H1 (cell line): Measurements from ENCODE around the gene DAZL. TPM values are rescaled to one million over a fixed set of nuclear protein-coding genes. Genes with fewer than 3 reads are reported as not detected.

Source experiments
- CTCF ChIA-PET: fragments of 300-600 bp; sonication (Branson Sonifier 250); formaldehyde crosslinking; loops from one replicate; lab custom pipeline; 2021; ENCODE audit not compliant: partially characterized antibody; lab: Charles Lee
- POLR2A ChIA-PET: fragments of 300-600 bp; sonication (Branson Sonifier 250); formaldehyde crosslinking; loops from one replicate; lab custom pipeline; 2021; ENCODE audit warnings: inconsistent platforms; ENCODE audit not compliant: partially characterized antibody; lab: Charles Lee
- DNase-seq, 2 experiments: peaks; one replicate each; pipeline versions ENCODE4 v3.0.0 to v3.0.0-alpha.2; 2010 to 2022; ENCODE audit warnings: low spot score in 2 of 2, low read depth in 1 of 2, mixed read lengths in 1 of 2
- FAIRE-seq: peaks from 2 replicates; lab custom pipeline; 2011; peaks lifted over from hg19 to GRCh38; lab: Jason Lieb, UNC
- H2AFZ ChIP-seq: 2 replicates; pipeline ENCODE4 v1.8.1; 2012; ENCODE audit warnings: low read length, inconsistent platforms
- H2AK5ac ChIP-seq: 2 replicates; pipeline ENCODE4 v1.6.1; 2013; ENCODE audit warnings: low read depth, low read length
- H2BK120ac ChIP-seq: replicated peaks from 2 replicates; pipeline ENCODE3; 2013; ENCODE audit warnings: low read depth, low read length, inconsistent platforms
- H2BK12ac ChIP-seq: 2 replicates; pipeline ENCODE4 v1.6.1; 2013; ENCODE audit warnings: low read depth, low read length
- H2BK15ac ChIP-seq: 2 replicates; pipeline ENCODE4 v1.6.1; 2013; ENCODE audit warnings: low read length
- H2BK20ac ChIP-seq: 2 replicates; pipeline ENCODE4 v1.6.1; 2013; ENCODE audit warnings: low read length
- H2BK5ac ChIP-seq: 2 replicates; pipeline ENCODE4 v1.6.1; 2013; ENCODE audit warnings: low read depth, low read length
- H3K14ac ChIP-seq: 2 replicates; pipeline ENCODE4 v1.6.1; 2013; ENCODE audit warnings: inconsistent platforms; ENCODE audit not compliant: insufficient read length
- H3K18ac ChIP-seq: 2 replicates; pipeline ENCODE4 v1.6.1; 2013; ENCODE audit warnings: low read length; ENCODE audit errors: extremely low read depth
- H3K23ac ChIP-seq: 2 replicates; pipeline ENCODE4 v1.6.1; 2013; ENCODE audit warnings: inconsistent platforms; ENCODE audit not compliant: insufficient read length
- H3K23me2 ChIP-seq: 2 replicates; pipeline ENCODE4 v1.6.1; 2013; ENCODE audit warnings: low read depth, low read length
- H3K27ac ChIP-seq: 2 replicates; pipeline ENCODE4 v1.6.1; 2011; ENCODE audit warnings: low read depth, low read length, inconsistent platforms
- H3K27me3 ChIP-seq, 4 experiments: replicated peaks in 1 of 4; 1 replicate in 1 of 4; 2 replicates in 3 of 4; pipeline versions ENCODE4 v1.6.1 to v1.8.1; 2011 to 2013; ENCODE audit warnings: low read length in 3 of 4, mild to moderate bottlenecking in 3 of 4, inconsistent platforms in 2 of 4, mixed read lengths in 2 of 4, moderate library complexity in 1 of 4; ENCODE audit not compliant: control insufficient read depth in 3 of 4, insufficient read depth in 3 of 4; ENCODE audit errors: extremely low read depth in 1 of 4
- H3K36me3 ChIP-seq, 4 experiments: 2 replicates each; pipeline versions ENCODE4 v1.6.1 to v1.8.1; 2011 to 2013; ENCODE audit warnings: mild to moderate bottlenecking in 4 of 4, low read length in 3 of 4, moderate library complexity in 2 of 4, control low read depth in 1 of 4, inconsistent platforms in 1 of 4; ENCODE audit not compliant: insufficient read depth in 4 of 4, control insufficient read depth in 2 of 4
- H3K4ac ChIP-seq: replicated peaks from 2 replicates; pipeline ENCODE3; 2013; ENCODE audit warnings: low read length, low read depth, mixed read lengths, inconsistent platforms; ENCODE audit not compliant: insufficient read length
- H3K4me1 ChIP-seq, 4 experiments: replicated peaks in 1 of 4; 1 replicate in 1 of 4; 2 replicates in 3 of 4; pipeline versions ENCODE4 v1.6.1 to v1.8.1; 2011 to 2013; ENCODE audit warnings: low read length in 3 of 4, inconsistent platforms in 2 of 4, mixed read lengths in 1 of 4; ENCODE audit not compliant: insufficient read depth in 4 of 4, control insufficient read depth in 3 of 4
- H3K4me2 ChIP-seq, 2 experiments: 2 replicates each; pipeline versions ENCODE4 v1.6.1 to v1.8.1; 2011 to 2013; ENCODE audit warnings: low read depth in 2 of 2, low read length in 2 of 2, control low read depth in 1 of 2, inconsistent platforms in 1 of 2, mild to moderate bottlenecking in 1 of 2; ENCODE audit not compliant: insufficient read depth in 1 of 2
- H3K4me3 ChIP-seq, 4 experiments: fragments of 200-600, 300-600 bp in 1 of 4; sonication (generic), shearing (Covaris generic), sonication (Bioruptor Twin) in 1 of 4; 2 replicates each; pipeline versions ENCODE4 v1.5.1 to v1.8.1; 2011 to 2016; ENCODE audit warnings: low read length in 4 of 4, low read depth in 3 of 4, control low read depth in 2 of 4, inconsistent platforms in 2 of 4, mild to moderate bottlenecking in 2 of 4, mixed read lengths in 1 of 4, moderate library complexity in 1 of 4; ENCODE audit not compliant: insufficient read depth in 2 of 4; ENCODE audit errors: extremely low read depth in 1 of 4
- H3K56ac ChIP-seq: replicated peaks from 2 replicates; pipeline ENCODE3; 2013; ENCODE audit warnings: low read depth, mild to moderate bottlenecking, mixed read lengths, low read length, inconsistent platforms; ENCODE audit not compliant: insufficient read length
- H3K79me1 ChIP-seq: 2 replicates; pipeline ENCODE4 v1.6.1; 2013; ENCODE audit warnings: low read depth, low read length, control low read depth
- H3K79me2 ChIP-seq, 2 experiments: 2 replicates each; pipeline versions ENCODE4 v1.6.1 to v1.8.1; 2012 to 2013; ENCODE audit warnings: low read length in 2 of 2, mild to moderate bottlenecking in 2 of 2, inconsistent platforms in 1 of 2; ENCODE audit not compliant: insufficient read depth in 2 of 2, control insufficient read depth in 1 of 2
- H3K9ac ChIP-seq, 4 experiments: replicated peaks in 1 of 4; 1 replicate in 1 of 4; 2 replicates in 3 of 4; pipeline versions ENCODE4 v1.6.1 to v1.8.1; 2011 to 2013; ENCODE audit warnings: low read depth in 3 of 4, low read length in 3 of 4, control low read depth in 2 of 4, mild to moderate bottlenecking in 2 of 4, moderate library complexity in 2 of 4, inconsistent platforms in 1 of 4; ENCODE audit errors: extremely low read depth in 1 of 4
- H3K9me3 ChIP-seq, 2 experiments: 2 replicates each; pipeline versions ENCODE4 v1.6.1 to v1.8.1; 2012 to 2013; ENCODE audit warnings: mild to moderate bottlenecking in 2 of 2, moderate library complexity in 2 of 2, control low read depth in 1 of 2, inconsistent platforms in 1 of 2, low read depth in 1 of 2, low read length in 1 of 2, mixed read lengths in 1 of 2; ENCODE audit not compliant: insufficient read depth in 2 of 2
- H4K20me1 ChIP-seq, 2 experiments: replicated peaks in 1 of 2; 2 replicates each; pipeline versions ENCODE3 to v1.8.1; 2011 to 2013; ENCODE audit warnings: inconsistent platforms in 2 of 2, low read length in 2 of 2, mild to moderate bottlenecking in 1 of 2; ENCODE audit not compliant: insufficient read depth in 2 of 2, control insufficient read depth in 1 of 2
- H4K5ac ChIP-seq: 2 replicates; pipeline ENCODE4 v1.6.1; 2013; ENCODE audit warnings: low read length, low read depth, mixed read lengths, inconsistent platforms; ENCODE audit not compliant: insufficient read length
- H4K8ac ChIP-seq: 2 replicates; pipeline ENCODE4 v1.8.0; 2013; ENCODE audit warnings: mild to moderate bottlenecking, moderate library complexity, low read length, inconsistent platforms; ENCODE audit not compliant: insufficient read depth; ENCODE audit errors: extremely low read depth
- H4K91ac ChIP-seq: replicated peaks from 2 replicates; pipeline ENCODE3; 2013; ENCODE audit warnings: low read length, mixed read lengths, inconsistent platforms; ENCODE audit not compliant: insufficient read length
- ATF2 ChIP-seq: IDR thresholded peaks from 2 replicates; pipeline ENCODE4 v1.6.1; 2012; ENCODE audit warnings: low read length, inconsistent platforms
- CHD1 ChIP-seq: IDR thresholded peaks from 2 replicates; pipeline ENCODE4 v1.6.1; 2012; ENCODE audit warnings: low read depth, low read length, improper control_type of control experiment
- CTCF ChIP-seq, 3 experiments: IDR thresholded peaks; 1 replicate in 2 of 3; 2 replicates in 1 of 3; pipeline versions ENCODE4 v1.5.1 to v1.6.1; 2011; ENCODE audit warnings: low read length in 3 of 3, mild to moderate bottlenecking in 3 of 3, inconsistent platforms in 2 of 3, low read depth in 1 of 3, moderate library complexity in 1 of 3; ENCODE audit not compliant: insufficient read depth in 1 of 3; ENCODE audit errors: control extremely low read depth in 1 of 3
- JUN ChIP-seq: IDR thresholded peaks from 2 replicates; pipeline ENCODE4 v1.6.1; 2011; ENCODE audit warnings: low read depth, mild to moderate bottlenecking, improper control_type of control experiment, low read length
- KDM1A ChIP-seq: fragments of 200-600, 300-600 bp; sonication (generic); IDR thresholded peaks from 2 replicates; pipeline ENCODE4 v1.7.1; 2016; ENCODE audit warnings: mild to moderate bottlenecking, low read length, borderline replicate concordance
- RAD21 ChIP-seq, 2 experiments: IDR thresholded peaks in 1 of 2; conservative IDR thresholded peaks in 1 of 2; 2 replicates each; pipeline ENCODE4 v1.6.1; 2011; ENCODE audit warnings: low read depth in 2 of 2, low read length in 2 of 2, improper control_type of control experiment in 1 of 2, inconsistent platforms in 1 of 2, mild to moderate bottlenecking in 1 of 2, moderate library complexity in 1 of 2
- RXRA ChIP-seq: IDR thresholded peaks from 2 replicates; pipeline ENCODE4 v1.6.1; 2011; ENCODE audit warnings: low read depth, mild to moderate bottlenecking, low read length, moderate library complexity; ENCODE audit not compliant: insufficient read depth
- SIX5 ChIP-seq: IDR thresholded peaks from 2 replicates; pipeline ENCODE4 v1.6.1; 2011; ENCODE audit warnings: mild to moderate bottlenecking, low read depth, low read length
- SP1 ChIP-seq: IDR thresholded peaks from 2 replicates; pipeline ENCODE4 v1.6.1; 2011; ENCODE audit warnings: low read depth, low read length
- WGBS, 2 experiments: shearing (Covaris generic) in 1 of 2; methylation state at CpG; one replicate each; pipeline versions ENCODE4 v1.1.6 to v1.1.7; 2013 to 2015; ENCODE audit warnings: low lambda C conversion rate in 2 of 2, mixed read lengths in 2 of 2, inconsistent platforms in 1 of 2, low coverage in 1 of 2, missing lambda C conversion rate in 1 of 2; ENCODE audit not compliant: insufficient replicate concordance in 2 of 2, insufficient coverage in 1 of 2, insufficient read length in 1 of 2; ENCODE audit errors: extremely low coverage in 1 of 2, missing lambda C conversion rate in 1 of 2; 5-methylcytosine and 5-hydroxymethylcytosine counted together
- polyA plus RNA-seq, 7 experiments: library from polyadenylated mRNA; depleted of rRNA in 3 of 7; stranded (reverse) in 5 of 7; unstranded in 2 of 7; fragments of >200 nt in 5 of 7; fragments of 200-250 nt in 2 of 7; gene quantifications; 1 replicate in 5 of 7; 2 replicates in 1 of 7; 4 replicates in 1 of 7; pipeline versions ENCODE4 v1.2.1 to v1.2.3, GENCODE V29; 2011 to 2013; ENCODE audit warnings: missing spikeins in 2 of 7, mixed read lengths in 2 of 7
- total RNA-seq: library from RNA; stranded (reverse); fragmentation: NEBNext Ultra II Directional; extraction: Animal tissue kit (Norgen Biotek cat#: 25700); gene quantifications from 2 replicates; pipeline ENCODE4 v1.2.1, GENCODE V29; 2021

The DAZL gene
- total and polyA plus RNA-seq, 2 of the 8 experiments (the other 6 are each of a cell fraction or from before 2014, with no cell fraction given) = 3.4 to 5.9 TPM

DNA sequence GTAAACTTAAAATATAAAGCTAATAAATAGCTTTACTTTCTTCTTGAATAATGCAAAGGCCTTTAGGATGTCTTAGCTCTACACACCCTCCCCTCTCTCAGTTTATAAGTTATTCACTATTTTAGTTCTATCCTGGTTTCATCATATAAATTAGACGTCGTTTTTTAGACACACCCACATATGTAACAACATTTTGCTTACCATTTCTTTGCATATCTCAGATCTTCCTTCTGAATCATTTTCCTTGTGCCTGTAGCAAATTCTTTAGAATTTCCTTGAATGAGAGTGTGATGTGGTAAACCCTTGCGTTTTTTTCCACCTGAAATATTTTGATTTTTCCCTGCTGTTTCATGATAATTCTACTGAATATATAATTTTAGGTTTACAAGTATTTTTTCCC lies 2.5 kb upstream of the DAZL start:
- Histone ChIP-seq H3K27ac (no peak overlapping the region), H3K56ac (no peak overlapping the region), H3K79me1 (no peaks in the 10 kb centered on the region), H2BK120ac (no peak overlapping the region), H4K20me1 (no peaks in the 10 kb centered on the region), H2BK12ac (no peak overlapping the region), H3K79me2 (no peaks in the 10 kb centered on the region), H3K9ac (no peak overlapping the region), H2BK15ac (no peak overlapping the region), H3K27me3 (no peaks in the 10 kb centered on the region), H4K5ac (no peak overlapping the region), H2AK5ac (no peak overlapping the region), H3K23me2 (no peaks in the 10 kb centered on the region), H3K4me1 (peaks cover 0 to 5% (median 2%) of the 10 kb centered on the region in 4 experiments; a peak in 2 of 7 replicates), H2BK20ac (no peak overlapping the region), H3K4ac (no peak overlapping the region), H3K9me3 (peaks cover 0 to 16% of the 10 kb centered on the region in 2 experiments; a peak in 1 of 4 replicates), H3K4me3 (no peak overlapping the region), H2AFZ (no peak overlapping the region), H3K18ac (no peak overlapping the region), H2BK5ac (no peak overlapping the region), H3K14ac (no peak overlapping the region), H4K91ac (no peak overlapping the region), H3K4me2 (no peak overlapping the region), H3K23ac (no peak overlapping the region), H4K8ac (no peak overlapping the region), H3K36me3 (peaks cover 0 to 13% (median 0%) of the 10 kb centered on the region in 4 experiments; a peak in 2 of 8 replicates)
- no peak for FAIRE-seq
- ChIA-PET CTCF (interaction anchor here (0.9 to 1.7 kb wide), 5 partner anchors 30 to 624 kb away, joined by 3 to 4 read pairs (median 4); no protein-coding TSS in a partner anchor), POLR2A (interaction anchor here (1.7 kb wide), 1 partner anchor 13 kb away, joined by 3 read pairs; no protein-coding TSS in a partner anchor)
- WGBS, 2 experiments = 71% methylated on average over 3 of the region's 3 CpGs; no CpG with 5 or more reads in 1 of the 2 experiments
- DNase-seq = no peak
- TF ChIP-seq KDM1A = no peak
- no peak for TF ChIP-seq CTCF (IDR thresholded peaks at IDR 0.05; ENCODE audit: control extremely low read depth in 1 of 3, insufficient read depth in 1 of 3, low read depth in 1 of 3, low read length in 3 of 3)
- TF ChIP-seq ATF2 = no peak
- TF ChIP-seq JUN = no peak
- TF ChIP-seq RAD21 (IDR thresholded peaks at IDR 0.05 in 1 of 2, conservative IDR thresholded peaks at IDR 0.05 in 1 of 2; ENCODE audit: low read depth in 2 of 2, low read length in 2 of 2) = no peak
- no peak for TF ChIP-seq SP1
- no peak for TF ChIP-seq SIX5
- TF ChIP-seq CHD1 = no peak
- TF ChIP-seq RXRA = no peak
